Spleen (tissue), 11 donors: ENCODE results near the gene LTB. TPM values are rescaled to one million over a fixed set of nuclear protein-coding genes. Genes with fewer than 3 reads are reported as not detected.

Source experiments
- DNase-seq: peaks from one replicate; pipeline ENCODE4 v3.0.0-alpha.2; 2020
- H3K27ac ChIP-seq, 8 donors: fragments of 200-600 bp; sonication (generic) in 7 of 8; 1 replicate in 4 of 8; 2 replicates in 4 of 8; pipeline versions ENCODE4 v1.5.0 to v1.8.0; 2016 to 2021; ENCODE audit warnings: inconsistent platforms in 4 of 8, mild to moderate bottlenecking in 4 of 8, moderate library complexity in 1 of 8
- H3K27me3 ChIP-seq, 7 donors: fragments of 200-600 bp; sonication (generic) in 6 of 7; replicated peaks in 1 of 7; 1 replicate in 4 of 7; 2 replicates in 3 of 7; pipeline versions ENCODE4 v1.5.0 to v1.8.0; 2016 to 2021; ENCODE audit warnings: inconsistent platforms in 3 of 7, mild to moderate bottlenecking in 1 of 7
- H3K36me3 ChIP-seq, 6 donors: fragments of 200-600 bp; sonication (generic) in 5 of 6; 1 replicate in 4 of 6; 2 replicates in 2 of 6; pipeline versions ENCODE4 v1.5.0 to v1.8.0; 2016 to 2021; ENCODE audit warnings: inconsistent platforms in 2 of 6
- H3K4me1 ChIP-seq, 6 donors: fragments of 200-600 bp; sonication (generic) in 5 of 6; 1 replicate in 3 of 6; 2 replicates in 3 of 6; pipeline versions ENCODE4 v1.5.0 to v1.8.0; 2016 to 2021; ENCODE audit warnings: inconsistent platforms in 3 of 6
- H3K4me3 ChIP-seq, 8 donors: fragments of 200-600 bp; sonication (generic) in 7 of 8; 1 replicate in 4 of 8; 2 replicates in 4 of 8; pipeline versions ENCODE4 v1.5.0 to v1.8.0; 2016 to 2021; ENCODE audit warnings: inconsistent platforms in 4 of 8, mild to moderate bottlenecking in 4 of 8, moderate library complexity in 2 of 8
- H3K9me3 ChIP-seq, 8 donors: fragments of 200-600 bp; sonication (generic) in 7 of 8; 1 replicate in 4 of 8; 2 replicates in 4 of 8; pipeline versions ENCODE4 v1.5.0 to v1.8.0; 2016 to 2021; ENCODE audit warnings: inconsistent platforms in 4 of 8
- CTCF ChIP-seq, 11 experiments: fragments of 200-600 bp in 7 of 11; fragments of 450-650 bp in 4 of 11; sonication (generic) in 4 of 11; IDR thresholded peaks in 8 of 11; conservative IDR thresholded peaks in 3 of 11; 1 replicate in 7 of 11; 2 replicates in 4 of 11; pipeline versions ENCODE4 v1.4.0 to v1.8.0; 2016 to 2021; ENCODE audit warnings: antibody characterized with exemption in 11 of 11, inconsistent platforms in 4 of 11, mild to moderate bottlenecking in 1 of 11
- POLR2A ChIP-seq, 3 donors: fragments of 450-650 bp; IDR thresholded peaks; one replicate each; pipeline ENCODE4 v1.5.1; 2017; ENCODE audit warnings: antibody characterized with exemption in 3 of 3, mild to moderate bottlenecking in 1 of 3
- POLR2AphosphoS5 ChIP-seq, 3 donors: sonication (generic); formaldehyde crosslinking; IDR thresholded peaks; one replicate each; pipeline ENCODE4 v1.5.1; 2017; ENCODE audit warnings: antibody characterized with exemption in 3 of 3
- WGBS, 5 donors: extraction: QIAGEN DNeasy Blood & Tissue Kit in 3 of 5; methylation state at CpG; one replicate each; pipeline versions ENCODE4 v1.1.5 to v1.1.7; 2013 to 2018; 5-methylcytosine and 5-hydroxymethylcytosine counted together
- intact Hi-C: fragments of 100-400 bp; cut with DNase I; formaldehyde crosslinking; loops from one replicate; pipeline ENCODE4 v1.15.0; 2023; ENCODE audit warnings: low total_unique reads
- polyA plus RNA-seq, 3 donors: library from polyadenylated mRNA; stranded (reverse); fragments of 200-250 nt; gene quantifications; one replicate each; pipeline ENCODE4 v1.2.1, GENCODE V29; 2013
- total RNA-seq, 7 donors: library from RNA; depleted of rRNA in 3 of 7; stranded (reverse); fragments of >200 nt in 3 of 7; fragmentation: NEBNext Ultra II Directional in 4 of 7; extraction: Animal tissue kit (Norgen Biotek cat#: 25700) in 4 of 7; gene quantifications; one replicate each; pipeline versions ENCODE4 v1.1.0 to v1.2.1, GENCODE V29; 2016 to 2021
- donor health status: healthy with polysubstance abuse.
- donor health status: DM: no; HTN: no; CAD: no; lungs with moderate emphysema.
- donor health status: DM: no; HTN: no; CAD: no.
- donor health status: Bipolar disorder and iron deficiency.
- donor health status: healthy.
- donor health status: DM: no; HTN: no; CAD: no.
- donor health status: DM: yes; HTN: yes; CAD: no.

LTB gene
- total and polyA plus RNA-seq, 10 donors = 83.0 to 1,256 (median 226) TPM

GRCh38 chr6:31622684-31623091 is 40.5 kb upstream of the LTB start:
- Histone ChIP-seq H3K27me3 (no peaks in the 10 kb centered on the region), H3K4me3 (peak overlapping the region in 1 of 8 donors; percentile 84), H3K27ac (peak overlapping the region in 6 of 8 donors; percentile 97 to 100 (median 99)), H3K4me1 (peaks cover 14 to 37% (median 28%) of the 10 kb centered on the region in 6 donors), H3K9me3 (no peaks in the 10 kb centered on the region), H3K36me3 (peaks cover 7 to 56% (median 45%) of the 10 kb centered on the region in 6 donors)
- TF ChIP-seq POLR2A (IDR thresholded peaks at IDR 0.05) (no peak), CTCF (IDR thresholded peaks at IDR 0.05 in 8 of 11, conservative IDR thresholded peaks at IDR 0.05 in 3 of 11) (no peak), POLR2AphosphoS5 (IDR thresholded peaks at IDR 0.05) (no peak)
- DNase-seq = no peak
- 60 to 78% (median 70%) methylated on average over 10 of the region's 10 CpGs for WGBS, 5 donors
- intact Hi-C loops = no loop called here

GRCh38 chr6:31621991-31622390 is 39.8 kb upstream of the LTB start:
- WGBS, 5 donors = 34 to 60% (median 50%) methylated on average over 4 of the region's 4 CpGs
- Histone ChIP-seq H3K4me1 (peaks cover 14 to 43% (median 29%) of the 10 kb centered on the region in 6 donors), H3K36me3 (peaks cover 7 to 49% (median 38%) of the 10 kb centered on the region in 6 donors), H3K27ac (peak overlapping the region in 7 of 8 donors; percentile 97 to 100 (median 99)), H3K9me3 (no peaks in the 10 kb centered on the region), H3K4me3 (peak overlapping the region in 6 of 8 donors; percentile 57 to 89 (median 73)), H3K27me3 (no peaks in the 10 kb centered on the region)
- TF ChIP-seq CTCF (IDR thresholded peaks at IDR 0.05 in 8 of 11, conservative IDR thresholded peaks at IDR 0.05 in 3 of 11) (no peak), POLR2A (IDR thresholded peaks at IDR 0.05) (no peak), POLR2AphosphoS5 (IDR thresholded peaks at IDR 0.05) (no peak)
- intact Hi-C loops = no loop called here
- no peak for DNase-seq

GRCh38 chr6:31621320-31621939 is 39.2 kb upstream of the LTB start:
- peaks cover 7 to 44% (median 32%) of the 10 kb centered on the region in 6 donors for H3K36me3 ChIP-seq
- H3K27me3 ChIP-seq = no peaks in the 10 kb centered on the region
- peaks cover 14 to 48% (median 30%) of the 10 kb centered on the region in 6 donors for H3K4me1 ChIP-seq
- H3K4me3 ChIP-seq = peak overlapping the region; percentile 57 to 89 (median 76)
- H3K9me3 ChIP-seq = no peaks in the 10 kb centered on the region
- no peak for TF ChIP-seq CTCF (IDR thresholded peaks at IDR 0.05 in 8 of 11, conservative IDR thresholded peaks at IDR 0.05 in 3 of 11)
- no peak for TF ChIP-seq POLR2A (IDR thresholded peaks at IDR 0.05)
- TF ChIP-seq POLR2AphosphoS5 (IDR thresholded peaks at IDR 0.05) = no peak
- WGBS, 5 donors = 13 to 25% (median 18%) methylated on average over 15 of the region's 15 CpGs
- intact Hi-C loops = no loop called here
- no peak for DNase-seq
- H3K27ac ChIP-seq = peak overlapping the region; percentile 97 to 100 (median 98)

- H3K27me3 ChIP-seq = no peaks in the 10 kb centered on the region
- H3K27ac ChIP-seq = peak within 1 kb of the TSS; percentile 97 to 100 (median 98)
- H3K4me1 ChIP-seq = peaks cover 14 to 55% (median 35%) of the 10 kb centered on the region in 6 donors
- peaks cover 7 to 37% (median 26%) of the 10 kb centered on the region in 6 donors for H3K36me3 ChIP-seq
- peak; percentile 98 for DNase-seq
- H3K9me3 ChIP-seq = no peaks in the 10 kb centered on the region
- peak in 2 of 3 donors; percentile 60 to 67 for TF ChIP-seq POLR2AphosphoS5 (IDR thresholded peaks at IDR 0.05)
- TF ChIP-seq CTCF (IDR thresholded peaks at IDR 0.05 in 8 of 11, conservative IDR thresholded peaks at IDR 0.05 in 3 of 11) = no peak
- peak; percentile 27 to 58 (median 57) for TF ChIP-seq POLR2A (IDR thresholded peaks at IDR 0.05)
- H3K4me3 ChIP-seq = peak within 1 kb of the TSS; percentile 57 to 89 (median 76)
- intact Hi-C loops = no loop called here
- 0 to 1% (median 0%) methylated on average over 31 to 61 of the region's 67 CpGs for WGBS, 5 donors
Measured at GRCh38 chr6:31620586-31621319, 38.5 kb upstream of the LTB start, which contains the start of gene PRRC2A. PRRC2A (plus strand) TSS chr6:31620715; CDS start chr6:31622790, 2,075 bp downstream.
